AG09319 (cell line): ENCODE results near the gene CSDE1.
"Not testable (repeated sequence)": the region's sequence is repeated elsewhere in the genome, so short reads cannot be mapped to it uniquely, and the experiment has no call there.

Experiments used
- DNase-seq: peaks from one replicate; pipeline ENCODE4 v3.0.0-alpha.2; 2010; ENCODE audit warnings: low read depth; ENCODE audit errors: extremely low read depth
- TF ChIP-seq, protein P1 (sequence below): IDR thresholded peaks from 2 replicates; pipeline ENCODE4 v1.5.1; 2011; ENCODE audit warnings: low read depth, mild to moderate bottlenecking, inconsistent platforms, low read length, moderate library complexity

The CSDE1 gene

DNA sequence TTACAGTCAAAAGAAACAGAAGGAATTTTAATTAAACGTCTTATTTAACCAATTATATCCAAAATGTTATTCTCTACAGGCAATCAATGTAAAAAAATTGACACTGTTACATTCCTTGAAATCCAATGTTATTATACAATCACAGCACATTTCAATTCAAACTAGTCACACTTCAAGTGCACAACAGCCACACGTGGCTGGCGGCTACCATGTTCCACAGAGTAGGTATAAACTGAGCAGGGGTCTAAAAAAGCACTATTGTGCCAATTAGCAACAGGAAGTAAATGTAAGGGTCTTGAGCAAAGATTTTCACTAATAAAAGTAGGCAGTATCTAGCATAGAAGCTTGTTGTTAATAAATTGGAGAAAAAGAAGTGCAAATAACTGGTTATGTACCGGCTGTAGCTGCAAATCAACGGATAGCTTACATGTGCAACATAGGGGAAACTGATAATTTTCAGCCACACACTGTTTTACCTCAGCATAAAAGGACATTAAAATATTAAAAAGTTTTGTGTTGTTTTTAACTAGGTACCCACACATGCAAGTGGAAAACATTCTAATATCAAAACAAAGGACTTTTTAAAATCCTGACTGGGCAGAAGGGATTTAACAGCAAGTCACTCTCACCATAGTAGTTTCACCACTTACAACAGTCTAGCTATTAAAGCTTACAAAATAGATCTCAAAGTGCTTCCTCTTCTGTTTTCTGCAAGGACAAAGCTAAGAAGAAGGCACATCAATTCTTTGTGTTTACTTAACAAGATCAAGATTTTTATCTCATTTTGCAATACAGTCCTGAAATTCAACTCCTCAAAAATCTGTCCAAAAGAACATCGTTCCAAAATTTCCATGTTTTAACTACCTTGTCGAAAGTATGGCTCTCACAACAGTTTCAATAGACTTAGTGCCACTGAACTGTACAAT, 2.5 kb downstream of the CSDE1 start:
- TF ChIP-seq, protein P1, sequence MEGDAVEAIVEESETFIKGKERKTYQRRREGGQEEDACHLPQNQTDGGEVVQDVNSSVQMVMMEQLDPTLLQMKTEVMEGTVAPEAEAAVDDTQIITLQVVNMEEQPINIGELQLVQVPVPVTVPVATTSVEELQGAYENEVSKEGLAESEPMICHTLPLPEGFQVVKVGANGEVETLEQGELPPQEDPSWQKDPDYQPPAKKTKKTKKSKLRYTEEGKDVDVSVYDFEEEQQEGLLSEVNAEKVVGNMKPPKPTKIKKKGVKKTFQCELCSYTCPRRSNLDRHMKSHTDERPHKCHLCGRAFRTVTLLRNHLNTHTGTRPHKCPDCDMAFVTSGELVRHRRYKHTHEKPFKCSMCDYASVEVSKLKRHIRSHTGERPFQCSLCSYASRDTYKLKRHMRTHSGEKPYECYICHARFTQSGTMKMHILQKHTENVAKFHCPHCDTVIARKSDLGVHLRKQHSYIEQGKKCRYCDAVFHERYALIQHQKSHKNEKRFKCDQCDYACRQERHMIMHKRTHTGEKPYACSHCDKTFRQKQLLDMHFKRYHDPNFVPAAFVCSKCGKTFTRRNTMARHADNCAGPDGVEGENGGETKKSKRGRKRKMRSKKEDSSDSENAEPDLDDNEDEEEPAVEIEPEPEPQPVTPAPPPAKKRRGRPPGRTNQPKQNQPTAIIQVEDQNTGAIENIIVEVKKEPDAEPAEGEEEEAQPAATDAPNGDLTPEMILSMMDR = no peak
- DNase-seq = no peak

DNA sequence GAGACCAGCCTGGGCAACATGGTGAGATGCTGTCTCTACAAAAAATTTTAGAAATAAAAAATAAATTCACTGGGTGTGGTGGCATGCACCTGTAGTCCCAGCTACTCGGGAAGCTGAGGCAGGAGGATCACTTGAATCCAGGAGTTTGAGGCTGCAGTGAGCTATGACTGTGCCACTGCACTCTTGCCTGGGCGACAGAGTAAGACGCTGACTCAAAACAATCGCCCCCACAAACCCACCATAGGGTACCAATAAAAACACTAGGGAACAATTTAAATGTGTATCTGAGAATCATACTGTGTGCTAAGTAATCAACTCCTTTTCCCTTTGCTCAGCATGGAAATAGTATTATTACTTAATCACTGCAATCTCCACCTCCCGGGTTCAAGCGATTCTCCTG, 4.1 kb downstream of the CSDE1 start:
- DNase-seq = not testable (repeated sequence)

DNA sequence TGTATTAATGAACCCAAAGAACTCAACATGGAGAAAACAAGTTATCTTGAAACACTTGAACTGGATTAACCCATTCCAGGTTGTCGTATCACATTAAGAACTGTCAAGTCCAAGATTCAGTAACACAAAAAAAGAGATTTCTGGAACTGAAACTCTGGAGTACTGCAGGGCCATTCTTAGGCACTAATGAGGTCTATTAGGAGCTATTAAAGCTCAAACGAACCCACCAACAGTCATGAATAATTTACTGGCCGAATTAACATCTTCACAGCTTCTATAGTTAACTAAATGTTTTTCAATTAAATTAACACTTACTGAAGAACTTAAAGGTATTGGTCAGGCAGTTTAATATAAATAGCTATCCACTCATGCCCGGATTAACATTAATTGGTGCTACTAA, 4.6 kb downstream of the CSDE1 start:
- TF ChIP-seq, protein P1 = no peak
- DNase-seq = no peak

DNA sequence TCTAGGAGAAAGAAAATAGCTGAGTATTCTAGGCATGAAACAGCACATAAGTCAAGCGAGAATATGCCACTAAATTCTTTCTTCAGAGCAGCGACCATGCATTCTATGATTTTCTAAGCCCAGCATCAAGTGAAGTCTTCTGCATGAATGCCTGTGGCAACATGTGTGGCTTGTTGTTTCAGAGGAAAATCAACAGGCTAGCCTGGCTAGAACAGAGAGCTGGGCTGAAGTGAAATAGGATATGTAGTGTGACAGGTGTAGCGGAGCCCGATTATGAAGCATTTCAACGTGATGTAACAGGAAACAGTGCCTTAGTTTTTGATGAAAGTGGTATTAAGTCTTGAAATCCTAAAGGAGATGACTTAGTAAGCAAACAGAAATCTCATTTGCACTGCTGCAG, 7.0 kb downstream of the CSDE1 start:
- TF ChIP-seq, protein P1 = no peak
- DNase-seq = no peak

DNA sequence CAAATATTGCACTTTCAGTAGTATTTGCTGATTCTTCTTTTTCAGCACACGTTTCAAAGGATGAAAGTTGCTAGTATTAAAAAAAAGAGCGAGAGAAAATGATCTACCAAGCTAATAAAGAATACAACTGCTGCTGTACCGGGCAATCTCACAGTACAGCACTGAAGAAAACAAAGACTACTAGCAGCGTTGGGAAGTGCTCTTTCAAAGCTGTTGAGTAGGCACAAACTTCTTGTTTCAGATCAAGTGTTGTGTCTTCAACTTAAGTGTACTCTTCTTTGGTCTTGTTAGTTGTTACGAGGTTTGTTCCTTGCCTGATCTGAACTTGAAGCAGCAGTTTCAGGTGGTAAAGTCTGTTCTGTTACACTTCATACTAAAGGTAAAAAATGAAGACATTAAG, 7.9 kb downstream of the CSDE1 start:
- no peak for DNase-seq
- TF ChIP-seq, protein P1 = no peak

DNA sequence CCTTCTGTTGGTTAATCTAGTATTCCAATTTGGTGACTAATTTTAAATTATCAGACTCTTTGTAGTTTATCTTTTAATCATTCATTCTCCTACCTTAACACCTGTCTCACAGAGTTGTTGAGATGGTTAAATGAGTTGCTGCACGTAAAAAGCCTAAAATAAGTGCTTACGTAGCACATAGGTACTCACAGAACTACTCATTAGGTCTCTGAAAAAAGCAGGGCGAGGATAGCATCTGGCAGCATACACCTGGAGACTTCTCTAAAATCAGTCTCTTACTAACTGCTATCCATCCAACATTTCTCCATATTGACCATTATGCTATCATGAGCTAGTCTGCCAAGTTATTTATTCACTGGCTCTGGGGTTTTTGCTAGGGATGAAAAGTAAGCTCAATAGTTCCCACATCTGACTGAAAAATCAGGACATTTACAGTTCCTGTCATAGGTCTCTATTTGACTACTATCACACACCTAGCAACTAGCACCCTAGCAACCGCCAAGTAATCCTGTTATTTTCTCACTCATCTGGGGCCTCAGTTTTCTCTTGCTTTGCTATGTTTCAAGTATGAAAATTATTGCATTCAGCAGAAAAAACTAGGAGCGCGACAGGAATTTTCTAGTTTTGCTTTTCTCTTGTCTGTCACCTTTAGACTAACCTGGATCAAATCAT, 11.2 kb downstream of the CSDE1 start:
- TF ChIP-seq, protein P1 = no peak
- no peak for DNase-seq

DNA sequence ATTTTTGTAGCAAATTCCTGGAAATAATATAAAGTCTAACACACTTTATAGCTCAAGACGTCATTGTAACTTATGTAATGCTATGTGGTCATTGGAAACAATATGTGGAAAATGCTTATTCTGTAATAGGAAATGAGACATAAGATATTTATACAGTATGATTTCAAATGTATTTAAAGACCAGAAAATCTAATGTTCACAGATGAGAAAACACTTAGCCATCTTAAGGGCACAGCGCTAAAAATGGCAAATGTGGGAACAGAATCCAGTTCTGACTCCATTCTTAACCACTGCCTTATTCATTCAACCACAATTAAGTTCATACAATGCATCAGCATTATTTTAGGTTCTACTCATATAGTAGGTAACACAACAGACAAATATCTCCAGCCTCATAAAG, 12.5 kb downstream of the CSDE1 start:
- no peak for DNase-seq
- TF ChIP-seq, protein P1 = no peak
